Measurements from ENCODE around the gene GPN3. TPM values are rescaled to one million over a fixed set of nuclear protein-coding genes. Genes with fewer than 3 reads are reported as not detected.

GPN3 gene
- total and polyA plus RNA-seq, 2 of the 13 experiments (the other 11 are each of a cell fraction or from before 2014, with no cell fraction given) = 28.7 to 29.5 TPM

DNA sequence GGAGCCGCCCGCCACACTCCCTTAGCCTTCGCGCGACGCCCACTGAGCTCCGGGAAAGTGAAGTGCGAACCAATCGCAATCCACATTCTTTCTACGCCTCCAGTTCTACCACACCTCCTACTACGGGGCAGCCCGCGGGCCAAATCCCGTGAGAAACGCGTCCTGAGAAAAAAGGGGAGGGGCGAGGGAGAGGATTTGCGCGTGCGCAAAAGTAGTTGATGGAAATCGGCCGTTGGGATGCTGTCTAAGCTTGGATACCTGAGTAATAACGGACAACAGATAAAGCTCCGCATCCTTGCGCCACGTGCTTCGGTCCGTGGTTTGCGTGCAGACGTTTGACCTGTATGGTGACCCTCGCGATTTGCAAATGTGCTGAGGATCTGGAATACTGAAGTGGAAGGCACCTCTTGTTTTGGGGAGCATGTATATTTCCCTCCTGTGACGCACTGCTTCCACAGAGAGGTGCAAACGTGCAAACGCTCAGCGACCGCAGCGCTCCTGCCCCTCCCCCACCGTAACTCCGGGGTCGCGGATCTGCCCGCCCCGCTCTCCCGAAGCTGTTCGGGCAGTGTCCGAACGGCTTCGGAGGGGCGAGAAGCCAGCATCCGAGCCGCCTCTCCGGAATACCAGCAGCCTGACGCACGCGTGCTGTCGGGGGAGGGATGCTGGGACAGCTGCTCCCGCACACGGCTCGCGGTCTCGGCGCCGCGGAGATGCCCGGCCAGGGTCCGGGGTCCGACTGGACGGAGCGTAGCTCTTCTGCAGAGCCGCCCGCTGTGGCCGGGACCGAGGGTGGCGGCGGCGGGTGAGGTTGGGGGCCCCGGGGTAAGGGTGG is at the start of gene GPN3, which contains the start of gene FAM216A (continued):
- TF ChIP-seq, protein P1, sequence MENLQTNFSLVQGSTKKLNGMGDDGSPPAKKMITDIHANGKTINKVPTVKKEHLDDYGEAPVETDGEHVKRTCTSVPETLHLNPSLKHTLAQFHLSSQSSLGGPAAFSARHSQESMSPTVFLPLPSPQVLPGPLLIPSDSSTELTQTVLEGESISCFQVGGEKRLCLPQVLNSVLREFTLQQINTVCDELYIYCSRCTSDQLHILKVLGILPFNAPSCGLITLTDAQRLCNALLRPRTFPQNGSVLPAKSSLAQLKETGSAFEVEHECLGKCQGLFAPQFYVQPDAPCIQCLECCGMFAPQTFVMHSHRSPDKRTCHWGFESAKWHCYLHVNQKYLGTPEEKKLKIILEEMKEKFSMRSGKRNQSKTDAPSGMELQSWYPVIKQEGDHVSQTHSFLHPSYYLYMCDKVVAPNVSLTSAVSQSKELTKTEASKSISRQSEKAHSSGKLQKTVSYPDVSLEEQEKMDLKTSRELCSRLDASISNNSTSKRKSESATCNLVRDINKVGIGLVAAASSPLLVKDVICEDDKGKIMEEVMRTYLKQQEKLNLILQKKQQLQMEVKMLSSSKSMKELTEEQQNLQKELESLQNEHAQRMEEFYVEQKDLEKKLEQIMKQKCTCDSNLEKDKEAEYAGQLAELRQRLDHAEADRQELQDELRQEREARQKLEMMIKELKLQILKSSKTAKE (CRISPR knock-in tag; IDR thresholded peaks at IDR 0.05; ENCODE audit: borderline replicate concordance) = 0 out of 2 replicates have a peak, but pooled peaks have one; percentile 18
- TF ChIP-seq, protein P2, sequence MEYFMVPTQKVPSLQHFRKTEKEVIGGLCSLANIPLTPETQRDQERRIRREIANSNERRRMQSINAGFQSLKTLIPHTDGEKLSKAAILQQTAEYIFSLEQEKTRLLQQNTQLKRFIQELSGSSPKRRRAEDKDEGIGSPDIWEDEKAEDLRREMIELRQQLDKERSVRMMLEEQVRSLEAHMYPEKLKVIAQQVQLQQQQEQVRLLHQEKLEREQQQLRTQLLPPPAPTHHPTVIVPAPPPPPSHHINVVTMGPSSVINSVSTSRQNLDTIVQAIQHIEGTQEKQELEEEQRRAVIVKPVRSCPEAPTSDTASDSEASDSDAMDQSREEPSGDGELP (IDR thresholded peaks at IDR 0.05; ENCODE audit: borderline replicate concordance, low read depth) = peak; percentile 72; the same call in 1 of the 2 replicates
- TF ChIP-seq NCOR1 (IDR thresholded peaks at IDR 0.05; ENCODE audit: borderline replicate concordance, low read length) (peak; percentile 26; the same call in 1 of the 2 replicates), KLF11 (CRISPR knock-in tag; IDR thresholded peaks at IDR 0.05) (peak; percentile 84), ZMYM4 (CRISPR knock-in tag; IDR thresholded peaks at IDR 0.05) (peak; percentile 97), HIVEP1 (CRISPR knock-in tag; IDR thresholded peaks at IDR 0.05) (peak; percentile 27; the same call in 1 of the 2 replicates), NR1H2 (CRISPR knock-in tag; IDR thresholded peaks at IDR 0.05; ENCODE audit: borderline replicate concordance, low read depth) (no peak), MZF1 (CRISPR knock-in tag; IDR thresholded peaks at IDR 0.05; ENCODE audit: borderline replicate concordance) (no peak), RFX3 (CRISPR knock-in tag; IDR thresholded peaks at IDR 0.05) (no peak), ARID2 (CRISPR knock-in tag; IDR thresholded peaks at IDR 0.05; ENCODE audit: borderline replicate concordance) (peak; percentile 80; the same call in 1 of the 2 replicates), POLR2A (IDR thresholded peaks at IDR 0.05; ENCODE audit: insufficient read depth in 1 of 2, low read depth in 2 of 2, low read length in 2 of 2) (peak; percentile 70 to 88)
- TF ChIP-seq, protein P3, sequence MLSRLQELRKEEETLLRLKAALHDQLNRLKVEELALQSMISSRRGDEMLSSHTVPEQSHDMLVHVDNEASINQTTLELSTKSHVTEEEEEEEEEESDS (CRISPR knock-in tag; IDR thresholded peaks at IDR 0.05; ENCODE audit: borderline replicate concordance) = no peak
- TF ChIP-seq, protein P4, sequence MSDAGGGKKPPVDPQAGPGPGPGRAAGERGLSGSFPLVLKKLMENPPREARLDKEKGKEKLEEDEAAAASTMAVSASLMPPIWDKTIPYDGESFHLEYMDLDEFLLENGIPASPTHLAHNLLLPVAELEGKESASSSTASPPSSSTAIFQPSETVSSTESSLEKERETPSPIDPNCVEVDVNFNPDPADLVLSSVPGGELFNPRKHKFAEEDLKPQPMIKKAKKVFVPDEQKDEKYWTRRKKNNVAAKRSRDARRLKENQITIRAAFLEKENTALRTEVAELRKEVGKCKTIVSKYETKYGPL (CRISPR knock-in tag; IDR thresholded peaks at IDR 0.05) = 0 out of 2 replicates have a peak, but pooled peaks have one; percentile 63
- TF ChIP-seq, protein P5, sequence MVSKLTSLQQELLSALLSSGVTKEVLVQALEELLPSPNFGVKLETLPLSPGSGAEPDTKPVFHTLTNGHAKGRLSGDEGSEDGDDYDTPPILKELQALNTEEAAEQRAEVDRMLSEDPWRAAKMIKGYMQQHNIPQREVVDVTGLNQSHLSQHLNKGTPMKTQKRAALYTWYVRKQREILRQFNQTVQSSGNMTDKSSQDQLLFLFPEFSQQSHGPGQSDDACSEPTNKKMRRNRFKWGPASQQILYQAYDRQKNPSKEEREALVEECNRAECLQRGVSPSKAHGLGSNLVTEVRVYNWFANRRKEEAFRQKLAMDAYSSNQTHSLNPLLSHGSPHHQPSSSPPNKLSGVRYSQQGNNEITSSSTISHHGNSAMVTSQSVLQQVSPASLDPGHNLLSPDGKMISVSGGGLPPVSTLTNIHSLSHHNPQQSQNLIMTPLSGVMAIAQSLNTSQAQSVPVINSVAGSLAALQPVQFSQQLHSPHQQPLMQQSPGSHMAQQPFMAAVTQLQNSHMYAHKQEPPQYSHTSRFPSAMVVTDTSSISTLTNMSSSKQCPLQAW (CRISPR knock-in tag; IDR thresholded peaks at IDR 0.05) = peak; percentile 86
- TF ChIP-seq, protein P6, sequence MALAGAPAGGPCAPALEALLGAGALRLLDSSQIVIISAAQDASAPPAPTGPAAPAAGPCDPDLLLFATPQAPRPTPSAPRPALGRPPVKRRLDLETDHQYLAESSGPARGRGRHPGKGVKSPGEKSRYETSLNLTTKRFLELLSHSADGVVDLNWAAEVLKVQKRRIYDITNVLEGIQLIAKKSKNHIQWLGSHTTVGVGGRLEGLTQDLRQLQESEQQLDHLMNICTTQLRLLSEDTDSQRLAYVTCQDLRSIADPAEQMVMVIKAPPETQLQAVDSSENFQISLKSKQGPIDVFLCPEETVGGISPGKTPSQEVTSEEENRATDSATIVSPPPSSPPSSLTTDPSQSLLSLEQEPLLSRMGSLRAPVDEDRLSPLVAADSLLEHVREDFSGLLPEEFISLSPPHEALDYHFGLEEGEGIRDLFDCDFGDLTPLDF (CRISPR knock-in tag; IDR thresholded peaks at IDR 0.05) = 0 out of 2 replicates have a peak, but pooled peaks have one; percentile 10
- TF ChIP-seq, protein P7, sequence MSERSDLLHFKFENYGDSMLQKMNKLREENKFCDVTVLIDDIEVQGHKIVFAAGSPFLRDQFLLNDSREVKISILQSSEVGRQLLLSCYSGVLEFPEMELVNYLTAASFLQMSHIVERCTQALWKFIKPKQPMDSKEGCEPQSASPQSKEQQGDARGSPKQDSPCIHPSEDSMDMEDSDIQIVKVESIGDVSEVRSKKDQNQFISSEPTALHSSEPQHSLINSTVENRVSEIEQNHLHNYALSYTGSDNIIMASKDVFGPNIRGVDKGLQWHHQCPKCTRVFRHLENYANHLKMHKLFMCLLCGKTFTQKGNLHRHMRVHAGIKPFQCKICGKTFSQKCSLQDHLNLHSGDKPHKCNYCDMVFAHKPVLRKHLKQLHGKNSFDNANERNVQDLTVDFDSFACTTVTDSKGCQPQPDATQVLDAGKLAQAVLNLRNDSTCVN (CRISPR knock-in tag; IDR thresholded peaks at IDR 0.05; ENCODE audit: borderline replicate concordance) = peak; percentile 8; the same call in 1 of the 2 replicates
- TF ChIP-seq, protein P8, sequence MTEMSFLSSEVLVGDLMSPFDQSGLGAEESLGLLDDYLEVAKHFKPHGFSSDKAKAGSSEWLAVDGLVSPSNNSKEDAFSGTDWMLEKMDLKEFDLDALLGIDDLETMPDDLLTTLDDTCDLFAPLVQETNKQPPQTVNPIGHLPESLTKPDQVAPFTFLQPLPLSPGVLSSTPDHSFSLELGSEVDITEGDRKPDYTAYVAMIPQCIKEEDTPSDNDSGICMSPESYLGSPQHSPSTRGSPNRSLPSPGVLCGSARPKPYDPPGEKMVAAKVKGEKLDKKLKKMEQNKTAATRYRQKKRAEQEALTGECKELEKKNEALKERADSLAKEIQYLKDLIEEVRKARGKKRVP (CRISPR knock-in tag; IDR thresholded peaks at IDR 0.05) = peak in 1 of 2 experiments; percentile 16; a peak in 2 of 4 replicates

Measured in HepG2 (cell line).